SK-N-SH treated with all-trans-retinoic acid at 6 μM for 48 hours (cell line): Measurements from ENCODE around the gene KIF4B.

Source experiments
- ATAC-seq: fragments of 200-7000 bp; cut with Tn5 transposase; 3 replicates; pipeline ENCODE4 v1.9.1; 2020; ENCODE audit warnings: mild to moderate bottlenecking, moderate library complexity
- ARNTL ChIP-seq: fragments of 450-650 bp; formaldehyde crosslinking; IDR thresholded peaks from 2 replicates; pipeline ENCODE4 v1.5.0; 2020; ENCODE audit warnings: low read depth, mild to moderate bottlenecking, moderate library complexity, borderline replicate concordance
- BACH2 ChIP-seq: fragments of 250-450 bp; sonication (Bioruptor Pico); IDR thresholded peaks from 2 replicates; pipeline ENCODE4 v1.9.0; 2021; ENCODE audit warnings: mild to moderate bottlenecking, borderline replicate concordance
- CREB5 ChIP-seq: fragments of 250-450 bp; sonication (Bioruptor Pico); IDR thresholded peaks from 2 replicates; pipeline ENCODE4 v1.5.1; 2020; ENCODE audit warnings: low read depth, mild to moderate bottlenecking, moderate library complexity
- CSDC2 ChIP-seq: fragments of 250-450 bp; sonication (Bioruptor Pico); IDR thresholded peaks from 2 replicates; pipeline ENCODE4 v1.5.0; 2020; ENCODE audit warnings: mild to moderate bottlenecking, moderate library complexity
- CSRNP3 ChIP-seq: fragments of 250-450 bp; sonication (Bioruptor Pico); IDR thresholded peaks from 2 replicates; pipeline ENCODE4 v1.5.1; 2021; ENCODE audit warnings: mild to moderate bottlenecking, moderate library complexity
- ESRRG ChIP-seq: fragments of 250-450 bp; sonication (Bioruptor Pico); IDR thresholded peaks from 2 replicates; pipeline ENCODE4 v1.6.1; 2021; ENCODE audit warnings: mild to moderate bottlenecking
- GLIS3 ChIP-seq: fragments of 250-450 bp; sonication (Bioruptor Pico); IDR thresholded peaks from 2 replicates; pipeline ENCODE4 v1.5.0; 2020; ENCODE audit warnings: mild to moderate bottlenecking, moderate library complexity
- ISL1 ChIP-seq: fragments of 250-450 bp; sonication (Bioruptor Pico); IDR thresholded peaks from 2 replicates; pipeline ENCODE4 v2.1.2; 2022; ENCODE audit warnings: mild to moderate bottlenecking, moderate library complexity
- OSR1 ChIP-seq: fragments of 250-450 bp; sonication (Bioruptor Pico); IDR thresholded peaks from 2 replicates; pipeline ENCODE4 v1.8.0; 2022; ENCODE audit warnings: moderate library complexity, mild to moderate bottlenecking, inconsistent platforms
- PATZ1 ChIP-seq: fragments of 250-450 bp; sonication (Bioruptor Pico); IDR thresholded peaks from 2 replicates; pipeline ENCODE4 v1.8.0; 2020; ENCODE audit warnings: mild to moderate bottlenecking, moderate library complexity, borderline replicate concordance
- PPARA ChIP-seq: fragments of 250-450 bp; sonication (Bioruptor Pico); IDR thresholded peaks from 2 replicates; pipeline ENCODE4 v1.5.0; 2020; ENCODE audit warnings: mild to moderate bottlenecking, borderline replicate concordance
- RARB ChIP-seq: fragments of 250-450 bp; sonication (Bioruptor Pico); IDR thresholded peaks from 2 replicates; pipeline ENCODE4 v1.8.0; 2021; ENCODE audit warnings: mild to moderate bottlenecking, moderate library complexity
- SNAI2 ChIP-seq: fragments of 250-450 bp; sonication (Bioruptor Pico); IDR thresholded peaks from 2 replicates; pipeline ENCODE4 v1.5.0; 2020; ENCODE audit warnings: mild to moderate bottlenecking, moderate library complexity
- TCF4 ChIP-seq: fragments of 250-450 bp; sonication (Bioruptor Pico); IDR thresholded peaks from 2 replicates; pipeline ENCODE4 v1.8.0; 2021; ENCODE audit warnings: mild to moderate bottlenecking, moderate library complexity, borderline replicate concordance
- TOX ChIP-seq: fragments of 250-450 bp; sonication (Bioruptor Pico); IDR thresholded peaks from 2 replicates; pipeline ENCODE4 v1.8.0; 2021; ENCODE audit warnings: mild to moderate bottlenecking, moderate library complexity, borderline replicate concordance
- TSHZ2 ChIP-seq: fragments of 250-450 bp; sonication (Bioruptor Pico); IDR thresholded peaks from 2 replicates; pipeline ENCODE4 v1.5.0; 2020; ENCODE audit warnings: mild to moderate bottlenecking, moderate library complexity
- ZC3H10 ChIP-seq: fragments of 250-450 bp; sonication (Bioruptor Pico); IDR thresholded peaks from 2 replicates; pipeline ENCODE4 v1.5.1; 2021; ENCODE audit warnings: mild to moderate bottlenecking, moderate library complexity
- ZFP3 ChIP-seq: fragments of 250-450 bp; sonication (Bioruptor Pico); IDR thresholded peaks from 2 replicates; pipeline ENCODE4 v1.5.0; 2020; ENCODE audit warnings: mild to moderate bottlenecking, moderate library complexity
- ZFP30 ChIP-seq: fragments of 450-650 bp; formaldehyde crosslinking; IDR thresholded peaks from 2 replicates; pipeline ENCODE4 v1.5.0; 2022; ENCODE audit warnings: mild to moderate bottlenecking, moderate library complexity
- ZNF565 ChIP-seq: fragments of 450-650 bp; formaldehyde crosslinking; conservative IDR thresholded peaks from 2 replicates; pipeline ENCODE4 v1.5.0; 2020; ENCODE audit warnings: low read depth, mild to moderate bottlenecking, moderate library complexity
- ZNF8 ChIP-seq: fragments of 450-650 bp; formaldehyde crosslinking; IDR thresholded peaks from 2 replicates; pipeline ENCODE4 v1.5.0; 2020; ENCODE audit warnings: mild to moderate bottlenecking, moderate library complexity
- TF ChIP-seq, protein P1 (sequence below): fragments of 250-450 bp; sonication (Bioruptor Pico); IDR thresholded peaks from 2 replicates; pipeline ENCODE4 v1.8.0; 2021; ENCODE audit warnings: low read depth, mild to moderate bottlenecking, moderate library complexity, borderline replicate concordance

The KIF4B gene

DNA sequence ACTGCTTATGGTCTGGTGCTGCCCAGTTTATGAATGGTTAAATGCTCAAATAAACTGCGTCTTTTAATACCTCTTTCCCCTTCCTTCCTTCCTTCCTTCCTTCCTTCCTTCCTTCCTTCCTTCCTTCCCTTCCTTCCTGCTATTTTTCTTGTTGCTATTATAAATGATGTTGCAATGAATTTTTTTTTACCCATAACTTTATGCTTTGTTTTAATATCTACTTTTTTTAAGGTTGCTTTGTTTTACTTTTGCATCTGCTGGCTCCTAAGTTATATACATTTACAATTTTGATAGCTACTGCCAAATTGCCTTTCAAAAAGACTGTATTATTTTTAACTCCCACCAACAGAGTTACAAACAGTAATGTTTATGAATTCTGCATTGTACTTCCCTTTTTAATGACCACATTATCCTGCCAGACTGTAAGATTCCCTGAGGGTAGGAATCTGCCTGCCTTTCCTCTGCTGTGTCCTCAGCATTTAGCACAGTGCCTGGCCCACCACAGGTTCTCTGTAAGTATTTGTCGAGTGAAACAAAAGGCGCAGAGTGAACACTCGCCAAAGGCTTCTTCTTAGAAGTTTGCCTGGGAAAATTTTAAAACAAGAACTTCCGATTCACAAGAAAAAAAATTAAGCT, 36.9 kb downstream of the KIF4B start (continued):
- no peak for TF ChIP-seq CSRNP3 (CRISPR knock-in tag)
- TF ChIP-seq SNAI2 (CRISPR knock-in tag) = no peak
- no peak for TF ChIP-seq ARNTL (CRISPR knock-in tag)

- no peak for ATAC-seq
- TF ChIP-seq OSR1 (CRISPR knock-in tag) = no peak
- no peak for TF ChIP-seq RARB (CRISPR knock-in tag)
- no peak for TF ChIP-seq CSRNP3 (CRISPR knock-in tag)
- no peak for TF ChIP-seq ZC3H10 (CRISPR knock-in tag)
- TF ChIP-seq TSHZ2 = no peak
- no peak for TF ChIP-seq ARNTL (CRISPR knock-in tag)
- TF ChIP-seq BACH2 (CRISPR knock-in tag) = no peak
- TF ChIP-seq ZNF8 (CRISPR knock-in tag) = no peak
- TF ChIP-seq PPARA (CRISPR knock-in tag) = no peak
- TF ChIP-seq ZFP30 (CRISPR knock-in tag) = no peak
- no peak for TF ChIP-seq PATZ1 (CRISPR knock-in tag)
- TF ChIP-seq ISL1 (CRISPR knock-in tag) = no peak
- TF ChIP-seq ESRRG (CRISPR knock-in tag) = no peak
- TF ChIP-seq TOX = no peak
- no peak for TF ChIP-seq TCF4 (CRISPR knock-in tag)
- TF ChIP-seq CSDC2 (CRISPR knock-in tag) = no peak
These were observed 39.0 kb downstream of the KIF4B start for GRCh38 chr5:155052532-155052931.

- TF ChIP-seq BACH2 (CRISPR knock-in tag) (no peak), ZNF8 (CRISPR knock-in tag) (no peak), TCF4 (CRISPR knock-in tag) (no peak), OSR1 (CRISPR knock-in tag) (no peak), ZFP3 (no peak), ZFP30 (CRISPR knock-in tag) (no peak), ARNTL (CRISPR knock-in tag) (no peak), CREB5 (no peak), GLIS3 (no peak), PPARA (CRISPR knock-in tag) (no peak), CSRNP3 (CRISPR knock-in tag) (no peak), ZC3H10 (CRISPR knock-in tag) (no peak), PATZ1 (CRISPR knock-in tag) (no peak), ISL1 (CRISPR knock-in tag) (no peak), RARB (CRISPR knock-in tag) (no peak), TOX (no peak), ESRRG (CRISPR knock-in tag) (no peak), ZNF565 (no peak), SNAI2 (CRISPR knock-in tag) (no peak)
- TF ChIP-seq, protein P1, sequence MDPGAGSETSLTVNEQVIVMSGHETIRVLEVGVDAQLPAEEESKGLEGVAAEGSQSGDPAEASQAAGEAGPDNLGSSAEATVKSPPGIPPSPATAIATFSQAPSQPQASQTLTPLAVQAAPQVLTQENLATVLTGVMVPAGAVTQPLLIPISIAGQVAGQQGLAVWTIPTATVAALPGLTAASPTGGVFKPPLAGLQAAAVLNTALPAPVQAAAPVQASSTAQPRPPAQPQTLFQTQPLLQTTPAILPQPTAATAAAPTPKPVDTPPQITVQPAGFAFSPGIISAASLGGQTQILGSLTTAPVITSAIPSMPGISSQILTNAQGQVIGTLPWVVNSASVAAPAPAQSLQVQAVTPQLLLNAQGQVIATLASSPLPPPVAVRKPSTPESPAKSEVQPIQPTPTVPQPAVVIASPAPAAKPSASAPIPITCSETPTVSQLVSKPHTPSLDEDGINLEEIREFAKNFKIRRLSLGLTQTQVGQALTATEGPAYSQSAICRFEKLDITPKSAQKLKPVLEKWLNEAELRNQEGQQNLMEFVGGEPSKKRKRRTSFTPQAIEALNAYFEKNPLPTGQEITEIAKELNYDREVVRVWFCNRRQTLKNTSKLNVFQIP (CRISPR knock-in tag) = no peak
- TF ChIP-seq, all 23 proteins: peak for 0
- no peak for ATAC-seq
These were observed 39.9 kb downstream of the KIF4B start for GRCh38 chr5:155053501-155053900.
